GM12878 (cell line): ENCODE measurements around the gene MAD2L1BP. TPM values are rescaled to one million over a fixed set of nuclear protein-coding genes. Genes with fewer than 3 reads are reported as not detected.

Experiments used
- CREB1 ChIP-seq: IDR thresholded peaks from 2 replicates; pipeline ENCODE4 v1.6.1; 2012; ENCODE audit warnings: low read depth, mild to moderate bottlenecking, inconsistent platforms
- GATAD2B ChIP-seq: fragments of 450-650 bp; conservative IDR thresholded peaks from 2 replicates; pipeline ENCODE4 v1.6.1; 2017; ENCODE audit warnings: low read depth, mild to moderate bottlenecking, moderate library complexity
- IKZF1 ChIP-seq: fragments of 450-650 bp; conservative IDR thresholded peaks from 2 replicates; pipeline ENCODE4 v1.6.1; 2017; ENCODE audit warnings: antibody characterized with exemption, mild to moderate bottlenecking
- JUND ChIP-seq: IDR thresholded peaks from 2 replicates; pipeline ENCODE4 v1.6.1; 2012; ENCODE audit warnings: low read depth, mild to moderate bottlenecking, low read length, improper control_type of control experiment, moderate library complexity
- PML ChIP-seq: IDR thresholded peaks from 2 replicates; pipeline ENCODE4 v1.6.1; 2012; ENCODE audit warnings: low read length, inconsistent platforms
- POLR2A ChIP-seq: IDR thresholded peaks from 2 replicates; pipeline ENCODE4 v1.6.1; 2011; ENCODE audit warnings: low read depth, mild to moderate bottlenecking, low read length
- RAD51 ChIP-seq: fragments of 450-650 bp; IDR thresholded peaks from 2 replicates; pipeline ENCODE4 v1.6.1; 2016; ENCODE audit warnings: moderate library complexity, mild to moderate bottlenecking, inconsistent platforms
- RBBP5 ChIP-seq: fragments of 200-600 bp; sonication (generic); conservative IDR thresholded peaks from 2 replicates; pipeline ENCODE4 v1.6.1; 2016
- RUNX3 ChIP-seq: IDR thresholded peaks from 2 replicates; pipeline ENCODE4 v1.6.1; 2012; ENCODE audit warnings: low read length, inconsistent platforms
- SIN3A ChIP-seq: IDR thresholded peaks from 2 replicates; pipeline ENCODE4 v1.6.1; 2012; ENCODE audit warnings: low read depth, low read length, improper control_type of control experiment
- SREBF2 ChIP-seq: IDR thresholded peaks from 2 replicates; pipeline ENCODE4 v1.6.1; 2012; ENCODE audit warnings: mild to moderate bottlenecking, low read length
- SUZ12 ChIP-seq: fragments of 200-600 bp; sonication (generic); IDR thresholded peaks from one replicate; pipeline ENCODE4 v1.6.1; 2018; ENCODE audit warnings: antibody characterized with exemption, mild to moderate bottlenecking; ENCODE audit not compliant: unreplicated experiment
- TBL1XR1 ChIP-seq: IDR thresholded peaks from 2 replicates; pipeline ENCODE4 v1.6.1; 2012; ENCODE audit warnings: low read depth, low read length, improper control_type of control experiment
- YBX1 ChIP-seq: fragments of 450-650 bp; IDR thresholded peaks from 2 replicates; pipeline ENCODE4 v1.6.1; 2016; ENCODE audit warnings: antibody characterized with exemption
- ZNF217 ChIP-seq: fragments of 450-650 bp; IDR thresholded peaks from 2 replicates; pipeline ENCODE4 v1.6.1; 2017; ENCODE audit warnings: antibody characterized with exemption, mild to moderate bottlenecking
- ZNF622 ChIP-seq: fragments of 450-650 bp; IDR thresholded peaks from 2 replicates; pipeline ENCODE4 v1.6.1; 2017; ENCODE audit warnings: mild to moderate bottlenecking, inconsistent platforms
- polyA plus RNA-seq, 11 experiments: library from polyadenylated mRNA; depleted of rRNA in 4 of 11; unstranded in 6 of 11; stranded (reverse) in 5 of 11; fragments of >200 nt; fragmentation: Nextera tagmentation in 4 of 11; fragmentation: Illumina TruSeq in 1 of 11; extraction: Ambion mirVana in 4 of 11; extraction: Trizol in 1 of 11; gene quantifications; 1 replicate in 1 of 11; 2 replicates in 10 of 11; pipeline versions ENCODE4 v1.2.1 to v1.2.3, GENCODE V29; 2011 to 2016; ENCODE audit warnings: inconsistent platforms in 2 of 11, missing spikeins in 2 of 11, low read depth in 1 of 11
- total RNA-seq, 4 experiments: library from RNA; depleted of rRNA in 3 of 4; stranded (reverse); fragments of >200 nt in 3 of 4; fragmentation: Illumina TruSeq in 1 of 4; extraction: Trizol in 1 of 4; gene quantifications; 2 replicates each; pipeline versions ENCODE4 v1.2.1 to v1.2.3, GENCODE V29; 2013 to 2021
- TF ChIP-seq, protein P1 (sequence below): fragments of 150-350 bp; IDR thresholded peaks from 2 replicates; pipeline ENCODE4 v1.6.1; 2014; ENCODE audit warnings: mild to moderate bottlenecking, low read depth, low read length
- TF ChIP-seq, protein P2 (sequence below), 3 experiments: IDR thresholded peaks in 2 of 3; conservative IDR thresholded peaks in 1 of 3; 2 replicates each; pipeline ENCODE4 v1.5.1; 2011; ENCODE audit warnings: low read depth in 3 of 3, low read length in 3 of 3, mild to moderate bottlenecking in 3 of 3, control low read depth in 2 of 3, moderate library complexity in 2 of 3, inconsistent platforms in 1 of 3, mixed read lengths in 1 of 3; ENCODE audit not compliant: control insufficient read depth in 2 of 3, insufficient read depth in 1 of 3; ENCODE audit errors: extremely low read depth in 1 of 3
- TF ChIP-seq, protein P3 (sequence below): fragments of 450-650 bp; IDR thresholded peaks from 2 replicates; pipeline ENCODE4 v1.6.1; 2017; ENCODE audit warnings: mild to moderate bottlenecking, moderate library complexity
- TF ChIP-seq, protein P4 (sequence below): fragments of 450-650 bp; conservative IDR thresholded peaks from 2 replicates; pipeline ENCODE4 v1.6.1; 2017; ENCODE audit warnings: mild to moderate bottlenecking, moderate library complexity

Gene MAD2L1BP
- total and polyA plus RNA-seq, 10 of the 15 experiments (the other 5 are each of a cell fraction or from before 2014, with no cell fraction given), result 39.2 to 155 (median 60.3) TPM

DNA sequence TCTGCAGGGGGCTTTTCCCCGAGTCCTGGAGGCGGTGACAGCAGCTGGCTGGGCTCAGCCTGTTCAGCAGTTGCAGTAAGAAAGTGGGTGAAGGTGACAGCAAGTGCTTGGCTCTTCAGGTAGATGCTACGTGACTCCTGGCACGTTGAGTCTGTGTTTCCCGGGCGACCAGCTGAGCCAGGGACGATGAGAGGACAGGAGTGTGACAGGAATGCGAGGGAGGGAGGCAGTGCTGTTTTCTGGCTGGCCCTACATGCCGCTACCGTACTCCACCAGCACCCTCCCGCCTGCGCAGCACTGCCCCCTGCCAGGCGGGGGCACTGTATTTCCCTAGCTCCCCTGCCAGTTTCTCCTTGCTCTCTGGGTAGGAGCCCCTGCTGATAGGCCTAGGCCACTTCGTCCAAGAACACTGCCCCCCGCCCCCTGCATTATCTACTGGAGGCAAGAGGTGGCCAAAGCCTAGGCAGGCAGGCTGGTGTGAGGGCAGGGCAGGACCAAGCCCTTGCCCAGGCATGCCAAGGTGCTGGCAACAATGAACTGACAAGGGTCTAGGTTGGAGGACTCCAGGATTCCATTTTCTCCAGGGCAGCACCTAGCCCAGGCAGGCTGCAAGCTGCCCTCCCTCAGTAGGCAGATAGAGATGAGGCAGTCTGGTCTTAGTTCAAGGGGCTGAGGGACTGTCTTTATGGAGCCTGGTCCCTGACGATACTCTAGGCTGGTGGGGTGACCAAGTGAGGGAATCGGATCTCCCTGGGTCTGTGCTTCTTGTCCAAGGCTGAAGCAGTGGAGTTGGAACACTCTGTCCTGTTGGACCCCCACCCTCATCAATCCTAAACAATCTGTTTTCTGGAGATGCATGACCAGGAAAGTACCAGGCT lies 32.8 kb downstream of the MAD2L1BP start (continued):
- TF ChIP-seq, protein P1, sequence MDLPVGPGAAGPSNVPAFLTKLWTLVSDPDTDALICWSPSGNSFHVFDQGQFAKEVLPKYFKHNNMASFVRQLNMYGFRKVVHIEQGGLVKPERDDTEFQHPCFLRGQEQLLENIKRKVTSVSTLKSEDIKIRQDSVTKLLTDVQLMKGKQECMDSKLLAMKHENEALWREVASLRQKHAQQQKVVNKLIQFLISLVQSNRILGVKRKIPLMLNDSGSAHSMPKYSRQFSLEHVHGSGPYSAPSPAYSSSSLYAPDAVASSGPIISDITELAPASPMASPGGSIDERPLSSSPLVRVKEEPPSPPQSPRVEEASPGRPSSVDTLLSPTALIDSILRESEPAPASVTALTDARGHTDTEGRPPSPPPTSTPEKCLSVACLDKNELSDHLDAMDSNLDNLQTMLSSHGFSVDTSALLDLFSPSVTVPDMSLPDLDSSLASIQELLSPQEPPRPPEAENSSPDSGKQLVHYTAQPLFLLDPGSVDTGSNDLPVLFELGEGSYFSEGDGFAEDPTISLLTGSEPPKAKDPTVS, result no peak
- TF ChIP-seq ZNF217 (no peak), IKZF1 (0 out of 2 replicates have a peak, but pooled peaks have one; percentile 11), POLR2A (peak; percentile 69; the same call in 1 of the 2 replicates), JUND (no peak), CREB1 (no peak), RAD51 (no peak), PML (no peak), SREBF2 (no peak), SIN3A (no peak), RUNX3 (0 out of 2 replicates have a peak, but pooled peaks have one; percentile 19), TBL1XR1 (no peak), SUZ12 (no peak), ZNF622 (no peak), RBBP5 (no peak), YBX1 (no peak), GATAD2B (no peak)
- TF ChIP-seq, protein P2, sequence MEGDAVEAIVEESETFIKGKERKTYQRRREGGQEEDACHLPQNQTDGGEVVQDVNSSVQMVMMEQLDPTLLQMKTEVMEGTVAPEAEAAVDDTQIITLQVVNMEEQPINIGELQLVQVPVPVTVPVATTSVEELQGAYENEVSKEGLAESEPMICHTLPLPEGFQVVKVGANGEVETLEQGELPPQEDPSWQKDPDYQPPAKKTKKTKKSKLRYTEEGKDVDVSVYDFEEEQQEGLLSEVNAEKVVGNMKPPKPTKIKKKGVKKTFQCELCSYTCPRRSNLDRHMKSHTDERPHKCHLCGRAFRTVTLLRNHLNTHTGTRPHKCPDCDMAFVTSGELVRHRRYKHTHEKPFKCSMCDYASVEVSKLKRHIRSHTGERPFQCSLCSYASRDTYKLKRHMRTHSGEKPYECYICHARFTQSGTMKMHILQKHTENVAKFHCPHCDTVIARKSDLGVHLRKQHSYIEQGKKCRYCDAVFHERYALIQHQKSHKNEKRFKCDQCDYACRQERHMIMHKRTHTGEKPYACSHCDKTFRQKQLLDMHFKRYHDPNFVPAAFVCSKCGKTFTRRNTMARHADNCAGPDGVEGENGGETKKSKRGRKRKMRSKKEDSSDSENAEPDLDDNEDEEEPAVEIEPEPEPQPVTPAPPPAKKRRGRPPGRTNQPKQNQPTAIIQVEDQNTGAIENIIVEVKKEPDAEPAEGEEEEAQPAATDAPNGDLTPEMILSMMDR (IDR thresholded peaks at IDR 0.05 in 2 of 3, conservative IDR thresholded peaks at IDR 0.05 in 1 of 3; ENCODE audit: control insufficient read depth in 2 of 3, extremely low read depth in 1 of 3, insufficient read depth in 1 of 3, low read depth in 3 of 3, low read length in 3 of 3), result peak; percentile 54 to 70 (median 59)
- TF ChIP-seq, protein P3, sequence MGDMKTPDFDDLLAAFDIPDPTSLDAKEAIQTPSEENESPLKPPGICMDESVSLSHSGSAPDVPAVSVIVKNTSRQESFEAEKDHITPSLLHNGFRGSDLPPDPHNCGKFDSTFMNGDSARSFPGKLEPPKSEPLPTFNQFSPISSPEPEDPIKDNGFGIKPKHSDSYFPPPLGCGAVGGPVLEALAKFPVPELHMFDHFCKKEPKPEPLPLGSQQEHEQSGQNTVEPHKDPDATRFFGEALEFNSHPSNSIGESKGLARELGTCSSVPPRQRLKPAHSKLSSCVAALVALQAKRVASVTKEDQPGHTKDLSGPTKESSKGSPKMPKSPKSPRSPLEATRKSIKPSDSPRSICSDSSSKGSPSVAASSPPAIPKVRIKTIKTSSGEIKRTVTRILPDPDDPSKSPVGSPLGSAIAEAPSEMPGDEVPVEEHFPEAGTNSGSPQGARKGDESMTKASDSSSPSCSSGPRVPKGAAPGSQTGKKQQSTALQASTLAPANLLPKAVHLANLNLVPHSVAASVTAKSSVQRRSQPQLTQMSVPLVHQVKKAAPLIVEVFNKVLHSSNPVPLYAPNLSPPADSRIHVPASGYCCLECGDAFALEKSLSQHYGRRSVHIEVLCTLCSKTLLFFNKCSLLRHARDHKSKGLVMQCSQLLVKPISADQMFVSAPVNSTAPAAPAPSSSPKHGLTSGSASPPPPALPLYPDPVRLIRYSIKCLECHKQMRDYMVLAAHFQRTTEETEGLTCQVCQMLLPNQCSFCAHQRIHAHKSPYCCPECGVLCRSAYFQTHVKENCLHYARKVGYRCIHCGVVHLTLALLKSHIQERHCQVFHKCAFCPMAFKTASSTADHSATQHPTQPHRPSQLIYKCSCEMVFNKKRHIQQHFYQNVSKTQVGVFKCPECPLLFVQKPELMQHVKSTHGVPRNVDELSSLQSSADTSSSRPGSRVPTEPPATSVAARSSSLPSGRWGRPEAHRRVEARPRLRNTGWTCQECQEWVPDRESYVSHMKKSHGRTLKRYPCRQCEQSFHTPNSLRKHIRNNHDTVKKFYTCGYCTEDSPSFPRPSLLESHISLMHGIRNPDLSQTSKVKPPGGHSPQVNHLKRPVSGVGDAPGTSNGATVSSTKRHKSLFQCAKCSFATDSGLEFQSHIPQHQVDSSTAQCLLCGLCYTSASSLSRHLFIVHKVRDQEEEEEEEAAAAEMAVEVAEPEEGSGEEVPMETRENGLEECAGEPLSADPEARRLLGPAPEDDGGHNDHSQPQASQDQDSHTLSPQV, result no peak
- TF ChIP-seq, protein P4, sequence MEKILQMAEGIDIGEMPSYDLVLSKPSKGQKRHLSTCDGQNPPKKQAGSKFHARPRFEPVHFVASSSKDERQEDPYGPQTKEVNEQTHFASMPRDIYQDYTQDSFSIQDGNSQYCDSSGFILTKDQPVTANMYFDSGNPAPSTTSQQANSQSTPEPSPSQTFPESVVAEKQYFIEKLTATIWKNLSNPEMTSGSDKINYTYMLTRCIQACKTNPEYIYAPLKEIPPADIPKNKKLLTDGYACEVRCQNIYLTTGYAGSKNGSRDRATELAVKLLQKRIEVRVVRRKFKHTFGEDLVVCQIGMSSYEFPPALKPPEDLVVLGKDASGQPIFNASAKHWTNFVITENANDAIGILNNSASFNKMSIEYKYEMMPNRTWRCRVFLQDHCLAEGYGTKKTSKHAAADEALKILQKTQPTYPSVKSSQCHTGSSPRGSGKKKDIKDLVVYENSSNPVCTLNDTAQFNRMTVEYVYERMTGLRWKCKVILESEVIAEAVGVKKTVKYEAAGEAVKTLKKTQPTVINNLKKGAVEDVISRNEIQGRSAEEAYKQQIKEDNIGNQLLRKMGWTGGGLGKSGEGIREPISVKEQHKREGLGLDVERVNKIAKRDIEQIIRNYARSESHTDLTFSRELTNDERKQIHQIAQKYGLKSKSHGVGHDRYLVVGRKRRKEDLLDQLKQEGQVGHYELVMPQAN, result no peak
